HG03378 (cell line): Measurements from ENCODE around the gene REM2.
"Not testable (repeated sequence)": the region's sequence is repeated elsewhere in the genome, so short reads cannot be mapped to it uniquely, and the experiment has no call there.

ENCODE experiments used
- ATAC-seq: cut with Tn5 transposase; IDR thresholded peaks from one replicate; pipeline ENCODE4 v1.9.1; 2021; ENCODE audit warnings: mild to moderate bottlenecking, moderate library complexity; ENCODE audit not compliant: unreplicated experiment

REM2 gene

GRCh38 chr14:22893706-22894105, 10.7 kb downstream of the REM2 start:
- no peak for ATAC-seq

GRCh38 chr14:22895402-22895801, 12.4 kb downstream of the REM2 start:
- ATAC-seq: no peak

- ATAC-seq: no peak
Observed at GRCh38 chr14:22896356-22896755, 13.3 kb downstream of the REM2 start.

DNA sequence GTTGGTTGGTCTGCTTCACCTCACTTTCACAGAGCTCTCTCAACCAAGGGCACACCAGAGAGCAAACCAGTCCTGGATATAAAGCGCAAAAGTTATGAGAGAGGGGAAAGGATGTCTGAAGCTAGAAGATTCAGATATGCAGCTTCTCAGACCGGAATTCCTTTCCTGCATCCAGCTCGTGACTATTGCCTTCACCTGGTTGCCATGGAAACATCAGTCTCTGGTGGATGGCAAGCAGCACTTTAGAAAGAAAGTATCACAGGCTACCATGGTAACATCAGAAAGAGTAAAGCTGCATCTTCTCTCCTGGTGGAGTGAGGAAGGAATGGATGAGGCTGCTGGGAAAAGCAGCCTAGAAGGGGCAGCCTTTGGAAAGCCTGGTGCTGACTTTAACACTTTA, 13.7 kb downstream of the REM2 start:
- no peak for ATAC-seq

DNA sequence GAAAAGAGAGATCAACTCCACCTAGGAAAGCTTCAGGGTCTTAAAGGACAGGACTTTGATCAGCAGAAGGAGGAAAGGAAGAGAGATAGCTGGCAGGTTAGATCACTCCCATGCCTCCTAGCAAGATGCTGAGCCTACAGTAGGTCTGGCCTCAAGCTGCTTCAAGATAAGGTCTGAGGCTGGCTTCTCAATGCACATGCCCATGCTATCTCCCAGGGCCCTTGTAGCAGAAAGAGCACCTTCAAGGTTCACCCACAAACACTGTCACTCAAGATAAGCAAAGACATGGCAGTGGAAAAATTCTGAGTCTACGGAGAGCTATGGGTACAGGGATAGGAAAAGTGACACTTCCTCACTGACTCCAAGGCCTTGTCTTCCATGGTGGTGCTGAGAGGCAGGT, 14.3 kb downstream of the REM2 start:
- ATAC-seq: no peak

DNA sequence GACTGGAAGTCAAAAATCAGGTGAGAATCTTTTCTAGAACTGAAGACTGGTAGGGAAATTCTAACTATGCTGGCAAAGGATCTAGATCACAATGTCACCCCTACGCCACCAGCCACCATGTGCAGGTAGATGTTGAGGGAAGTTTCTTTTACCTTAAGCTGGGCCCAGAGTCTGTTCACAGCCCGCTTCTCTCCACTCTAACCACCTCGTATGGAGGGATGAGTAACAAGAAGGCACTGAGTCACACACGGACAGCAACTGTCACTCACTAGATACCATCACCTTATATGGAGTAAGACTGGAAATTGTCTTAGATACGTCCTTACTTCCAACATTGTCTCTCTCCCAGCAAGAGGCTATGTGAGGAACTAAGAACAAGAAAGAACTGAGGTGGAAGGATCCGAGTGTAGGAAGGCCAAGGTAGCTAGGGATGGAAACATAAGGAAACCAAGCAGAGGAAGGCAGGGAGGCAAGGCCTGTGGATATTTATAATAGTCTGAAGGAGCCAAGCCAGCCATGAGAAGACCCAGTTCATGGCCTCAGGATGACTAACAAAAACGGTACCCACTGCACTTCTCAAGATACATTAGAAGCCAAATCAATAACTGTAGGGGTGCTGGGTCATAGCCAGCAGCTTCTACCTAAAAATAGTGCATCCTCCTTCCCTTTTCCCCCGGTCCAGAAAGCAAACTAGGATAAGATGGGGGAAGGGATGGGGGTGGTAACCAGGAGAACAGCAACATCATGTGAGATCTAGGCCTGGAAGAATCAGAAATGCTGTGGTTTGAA, 15.5 kb downstream of the REM2 start:
- no peak for ATAC-seq

DNA sequence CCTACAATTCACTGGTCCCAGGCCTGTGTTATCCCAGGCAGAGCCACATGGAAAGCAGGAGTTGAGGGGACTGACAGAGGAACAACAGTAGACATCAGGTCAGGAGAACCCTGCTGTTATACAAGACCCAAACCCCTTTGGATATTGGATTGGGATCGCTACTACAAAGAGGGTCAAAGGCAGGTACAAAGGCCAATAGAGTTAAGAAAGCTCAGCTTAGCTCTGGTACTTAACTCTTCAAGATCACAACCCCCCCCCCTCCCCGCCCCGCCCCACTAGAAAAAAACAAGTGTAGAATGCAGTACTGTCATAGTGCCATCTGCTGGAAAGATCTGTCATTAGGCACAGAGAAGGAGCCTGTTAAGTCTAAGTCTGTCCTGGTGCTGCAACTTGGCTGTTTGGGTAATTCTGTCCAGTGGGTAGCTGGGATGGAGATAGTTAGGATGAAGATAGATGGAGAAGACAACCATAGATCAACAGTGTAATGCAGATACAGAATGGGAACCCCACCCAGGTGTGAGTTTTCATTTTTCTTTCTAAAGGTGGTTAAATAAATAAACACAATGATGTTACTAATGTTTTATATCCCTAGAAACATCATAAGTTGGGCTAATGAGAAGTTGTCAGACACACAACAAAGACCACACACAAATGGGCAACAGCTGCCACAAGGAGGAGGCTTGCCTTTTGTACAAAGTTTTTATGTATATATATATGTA, 17.2 kb downstream of the REM2 start:
- ATAC-seq: no peak

DNA sequence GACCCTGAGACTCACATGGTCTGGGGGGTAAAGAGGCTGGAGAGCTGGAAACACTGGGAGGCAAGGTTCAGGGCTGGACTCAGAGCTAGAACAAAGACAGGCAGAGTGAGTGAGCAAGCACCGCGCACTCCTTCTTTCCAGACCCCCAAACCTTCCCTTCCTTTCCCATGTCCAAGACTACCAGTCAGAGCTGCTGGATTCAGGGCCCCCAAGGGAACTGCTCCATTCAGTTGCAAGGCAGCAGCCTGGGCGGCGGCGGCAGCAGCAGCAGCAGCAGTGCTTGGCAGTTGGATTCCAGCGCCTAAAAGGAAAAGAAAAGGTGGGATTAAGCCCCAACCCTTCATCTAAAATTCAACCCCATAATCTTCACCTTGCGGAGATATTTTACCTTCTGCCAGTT, 18.8 kb downstream of the REM2 start:
- no peak for ATAC-seq

DNA sequence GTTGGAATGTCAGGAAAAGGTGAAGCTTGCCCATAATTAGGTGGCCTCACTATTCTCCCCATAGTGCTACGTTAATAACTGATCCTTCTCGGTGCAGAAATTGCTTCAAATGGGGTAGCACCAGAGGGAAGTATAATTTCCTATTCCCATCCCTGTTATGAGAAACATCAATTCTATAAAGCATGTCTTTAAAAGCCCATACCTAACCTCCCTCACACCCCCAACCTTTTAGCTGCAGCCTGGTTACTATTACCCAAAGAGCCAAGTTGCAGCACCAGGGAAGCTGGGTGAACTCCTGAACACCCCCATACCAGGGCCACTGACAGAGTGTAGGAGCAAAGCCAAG, 20.7 kb downstream of the REM2 start:
- ATAC-seq: no peak

DNA sequence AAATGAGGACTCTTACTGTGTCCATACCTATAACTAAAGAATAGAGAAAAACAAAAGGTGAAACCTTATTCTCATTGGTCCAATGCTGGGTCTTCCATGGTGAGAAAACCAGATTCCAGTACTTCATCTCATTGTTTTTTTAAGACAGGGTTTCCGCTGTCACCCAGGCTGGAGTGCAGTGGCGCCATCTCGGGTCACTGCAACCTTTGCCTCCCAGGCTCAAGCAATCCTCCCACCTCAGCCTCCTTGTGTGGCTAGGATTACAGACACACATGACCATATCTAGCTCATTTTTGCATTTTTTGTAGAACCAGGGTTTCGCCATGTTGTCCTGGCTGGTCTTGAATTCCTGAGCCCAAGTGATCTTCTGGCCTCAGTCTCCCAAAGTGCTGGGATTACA, 22.6 kb downstream of the REM2 start:
- ATAC-seq: no peak

DNA sequence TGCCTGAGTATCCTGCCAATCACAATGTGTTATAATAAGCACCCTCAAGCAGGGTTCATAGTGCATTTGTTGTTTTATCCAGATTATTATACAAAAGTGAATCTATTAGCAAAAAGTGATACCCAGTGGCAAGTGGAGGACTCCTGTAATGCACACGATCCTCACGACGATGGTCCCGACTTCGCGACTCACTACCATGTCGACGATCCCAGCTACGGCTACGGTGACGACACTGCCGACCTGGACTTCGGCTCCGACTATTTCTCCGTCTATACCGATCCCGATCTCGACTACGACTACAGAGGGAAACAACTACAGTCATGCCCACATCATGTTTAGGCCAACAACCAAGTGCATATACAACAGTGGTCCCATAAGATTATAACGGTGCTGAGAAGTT, 23.1 kb downstream of the REM2 start:
- ATAC-seq: no peak

DNA sequence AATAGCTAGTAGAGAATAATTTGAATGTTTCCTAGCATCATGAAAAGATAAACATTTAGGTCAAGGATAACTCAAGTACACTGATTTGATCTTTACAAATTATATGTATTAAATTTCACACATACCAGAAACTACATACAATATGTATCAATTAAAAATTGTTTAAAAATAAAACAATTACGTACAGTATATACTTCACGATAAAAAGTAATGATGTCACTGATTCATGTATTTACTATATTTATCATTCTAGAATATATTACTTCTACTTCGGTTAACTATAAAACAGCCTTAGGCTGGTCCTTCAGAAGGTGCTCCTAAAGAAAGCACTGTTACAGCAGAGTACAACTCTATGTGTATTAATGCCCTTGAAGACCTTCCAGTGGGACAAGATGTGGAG, 24.4 kb downstream of the REM2 start:
- ATAC-seq: no peak

DNA sequence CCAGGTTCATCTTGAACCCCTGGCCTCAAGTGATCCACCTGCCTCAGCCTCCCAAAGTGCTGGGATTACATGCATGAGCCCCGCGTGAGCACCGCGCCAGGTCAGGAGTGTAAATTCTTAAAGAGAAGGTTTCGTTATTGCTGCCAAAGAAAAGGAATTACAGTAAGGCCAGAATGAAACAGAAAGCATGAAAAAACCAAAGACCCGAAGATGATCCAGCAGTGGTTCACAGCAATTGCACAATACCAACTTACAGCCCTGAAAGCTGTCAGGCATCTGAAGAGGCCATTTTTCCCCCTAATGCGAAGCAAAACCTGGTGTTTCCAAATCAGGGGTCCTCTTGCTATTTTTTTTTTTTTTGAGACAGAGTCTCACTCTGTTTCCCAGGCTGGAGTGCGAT, 25.6 kb downstream of the REM2 start:
- no peak for ATAC-seq

GRCh38 chr14:22910916-22911315, 27.9 kb downstream of the REM2 start:
- no peak for ATAC-seq

DNA sequence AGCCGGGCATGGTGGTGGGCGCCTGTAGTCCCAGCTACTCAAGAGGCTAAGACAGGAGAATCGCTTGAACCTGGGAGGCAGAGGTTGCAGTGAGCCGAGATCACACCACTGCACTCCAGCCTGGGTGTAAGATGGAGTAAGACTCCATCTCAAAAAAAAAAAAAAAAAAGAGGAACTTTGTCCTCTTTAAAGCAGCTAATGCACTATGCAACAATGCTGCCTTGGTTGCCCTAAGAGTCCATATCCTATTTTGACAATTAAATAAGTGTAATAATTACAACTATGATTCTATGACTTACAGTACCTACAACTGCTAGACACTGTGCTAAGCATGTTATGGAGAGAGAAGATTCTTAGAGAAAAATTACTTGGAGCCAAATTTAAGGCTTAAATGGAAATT, 31.8 kb downstream of the REM2 start:
- ATAC-seq: not testable (repeated sequence)

DNA sequence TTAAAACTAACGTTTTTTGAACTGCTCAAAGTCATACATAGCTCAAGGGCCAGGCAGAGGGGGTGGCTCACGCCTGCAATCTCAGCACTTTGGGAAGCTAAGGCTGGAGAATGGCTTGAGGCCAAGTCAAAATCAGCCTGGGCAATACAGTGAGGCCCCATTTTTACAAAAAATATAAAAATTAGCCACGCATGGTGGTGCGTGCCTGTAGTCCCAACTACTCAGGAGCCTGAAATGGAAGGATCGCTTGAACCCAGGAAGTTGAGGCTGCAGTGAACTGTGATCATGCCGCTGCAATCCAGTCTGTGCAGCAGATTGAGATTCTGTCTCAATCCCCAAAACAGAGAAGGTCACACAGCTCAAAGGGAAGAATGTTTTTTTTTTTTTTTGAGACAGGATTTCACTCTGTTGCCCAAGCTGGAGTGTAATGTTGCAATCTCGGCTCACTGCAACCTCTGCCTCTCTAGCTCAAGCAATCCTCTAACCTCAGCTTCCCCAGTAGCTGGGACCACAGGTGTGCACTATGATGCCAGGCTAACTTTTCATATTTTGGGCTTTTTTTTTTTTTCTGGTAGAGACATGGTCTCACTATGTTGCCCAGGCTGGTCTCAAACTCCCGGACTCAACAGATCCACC, 33.0 kb downstream of the REM2 start:
- ATAC-seq: no peak

DNA sequence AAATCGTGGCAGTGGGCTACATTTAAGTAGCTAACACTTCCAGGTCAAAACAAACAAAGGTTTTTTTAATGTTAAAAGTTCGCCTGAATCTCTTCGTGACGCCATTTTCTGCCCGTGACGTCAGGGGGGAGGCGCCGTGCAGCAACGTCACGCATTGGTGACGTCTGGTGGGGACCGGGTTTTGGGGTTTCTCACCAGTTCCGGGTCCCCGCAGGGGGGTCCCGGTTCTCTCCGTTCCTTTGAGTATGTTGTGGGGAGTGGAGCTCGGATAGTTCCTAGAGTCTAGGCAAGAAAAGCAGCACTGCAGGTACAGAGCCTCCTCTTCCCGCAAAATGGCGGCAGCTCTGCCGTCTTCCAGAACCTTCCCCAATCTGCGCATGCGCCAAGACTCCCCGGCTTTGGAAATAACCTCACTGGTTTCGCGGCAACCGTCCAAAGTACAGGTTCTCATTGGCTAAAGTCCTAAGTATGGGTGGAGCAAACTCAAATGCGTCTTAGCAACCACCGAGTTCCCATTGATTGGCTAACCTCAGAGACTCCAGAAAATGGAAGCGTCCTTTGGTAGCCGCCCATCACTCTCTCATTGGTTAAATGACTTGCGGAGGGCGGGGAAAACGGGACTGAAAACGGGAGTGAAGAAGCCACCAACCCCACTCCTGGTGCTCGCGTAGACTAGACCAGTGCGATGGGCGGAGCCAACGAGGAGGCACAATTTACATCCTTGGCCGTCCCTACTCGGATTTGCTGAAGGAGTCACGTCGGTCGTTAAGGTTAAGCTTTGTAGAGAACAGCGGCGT, 36.0 kb downstream of the REM2 start, which contains the start of gene RBM23:
TSS of gene RBM23 (minus strand) at position 346 of the 797 bp plus-strand sequence.
- peak; percentile 90 for ATAC-seq

DNA sequence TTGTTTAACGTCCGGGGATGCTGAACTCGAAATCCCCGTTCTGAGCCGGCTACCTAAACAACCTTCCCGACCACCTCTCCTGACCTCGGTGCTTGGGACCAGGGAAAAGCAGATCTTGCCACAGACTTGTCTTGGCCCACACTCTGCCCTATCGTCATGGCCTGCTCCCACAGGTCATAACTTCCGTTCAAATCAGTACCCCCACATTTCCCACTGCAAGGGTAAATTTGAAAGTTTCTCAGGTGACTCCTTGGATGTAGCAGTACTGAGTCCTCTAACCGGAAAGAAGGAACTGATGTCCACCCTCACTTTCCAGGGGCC, 36.5 kb downstream of the REM2 start:
- peak; percentile 5 for ATAC-seq

DNA sequence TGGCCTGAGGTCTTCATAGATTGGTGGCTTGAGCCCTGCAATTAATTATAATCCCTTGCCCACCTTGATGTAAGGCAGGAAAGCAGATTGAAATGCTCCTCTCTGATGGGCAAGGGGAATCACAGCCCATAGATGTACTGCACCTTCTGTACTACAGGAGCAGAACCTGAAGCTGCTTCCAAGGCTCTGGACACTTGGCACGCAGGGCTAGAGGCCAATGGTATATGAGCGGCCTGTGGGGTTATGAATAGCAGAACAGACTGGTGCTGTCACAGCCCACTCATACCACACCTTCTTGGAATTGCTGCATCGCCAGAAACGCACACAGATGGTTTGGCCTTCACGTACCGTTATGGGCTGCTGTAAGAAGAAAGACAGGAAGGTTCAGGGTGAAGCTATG, 37.7 kb downstream of the REM2 start:
- ATAC-seq: no peak

DNA sequence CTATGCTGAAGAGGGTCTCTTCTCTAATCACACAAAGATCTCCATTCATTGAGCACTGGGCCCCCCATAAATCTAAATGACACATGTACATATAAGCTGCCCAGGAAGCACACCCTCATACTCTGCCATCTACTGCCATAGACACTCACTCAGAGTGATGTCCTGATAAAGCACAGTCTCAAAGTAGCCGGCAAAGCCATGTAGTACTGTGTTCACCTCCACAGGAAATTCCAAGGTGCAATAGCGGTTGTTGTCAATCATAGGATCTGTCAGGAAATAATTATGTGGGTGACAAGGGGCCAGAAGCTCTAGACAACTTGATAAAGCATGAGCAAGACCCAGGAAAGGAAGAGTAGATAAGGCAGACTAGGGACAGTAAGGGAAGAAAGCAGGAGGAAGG, 39.3 kb downstream of the REM2 start:
- no peak for ATAC-seq

DNA sequence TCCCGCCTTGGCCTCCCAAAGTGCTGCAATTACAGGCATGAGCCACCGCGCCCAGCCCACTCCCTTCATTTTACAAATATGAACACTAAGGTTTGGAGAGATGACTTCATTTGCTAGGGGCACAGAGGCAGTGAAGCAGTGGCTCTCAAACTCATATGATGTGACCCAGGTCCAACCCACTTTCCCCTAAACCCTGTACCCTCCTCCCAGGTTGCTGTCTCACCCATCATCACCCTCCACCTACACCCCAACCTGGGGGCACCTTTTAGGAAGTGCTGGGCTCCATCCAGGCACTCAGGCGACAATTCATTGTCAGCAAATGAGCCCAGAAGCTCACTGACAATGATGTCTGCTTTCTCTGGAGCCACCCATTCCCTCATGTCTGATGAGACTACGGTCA, 40.7 kb downstream of the REM2 start:
- ATAC-seq: no peak
